ENCODE data around the gene CATSPER3. TPM values are rescaled to one million over a fixed set of nuclear protein-coding genes. Genes with fewer than 3 reads are reported as not detected.

CATSPER3 gene
- total RNA-seq, 6 experiments from 2014 or later: 0.14 to 0.25 (median 0.19) TPM; not detected in 3

DNA sequence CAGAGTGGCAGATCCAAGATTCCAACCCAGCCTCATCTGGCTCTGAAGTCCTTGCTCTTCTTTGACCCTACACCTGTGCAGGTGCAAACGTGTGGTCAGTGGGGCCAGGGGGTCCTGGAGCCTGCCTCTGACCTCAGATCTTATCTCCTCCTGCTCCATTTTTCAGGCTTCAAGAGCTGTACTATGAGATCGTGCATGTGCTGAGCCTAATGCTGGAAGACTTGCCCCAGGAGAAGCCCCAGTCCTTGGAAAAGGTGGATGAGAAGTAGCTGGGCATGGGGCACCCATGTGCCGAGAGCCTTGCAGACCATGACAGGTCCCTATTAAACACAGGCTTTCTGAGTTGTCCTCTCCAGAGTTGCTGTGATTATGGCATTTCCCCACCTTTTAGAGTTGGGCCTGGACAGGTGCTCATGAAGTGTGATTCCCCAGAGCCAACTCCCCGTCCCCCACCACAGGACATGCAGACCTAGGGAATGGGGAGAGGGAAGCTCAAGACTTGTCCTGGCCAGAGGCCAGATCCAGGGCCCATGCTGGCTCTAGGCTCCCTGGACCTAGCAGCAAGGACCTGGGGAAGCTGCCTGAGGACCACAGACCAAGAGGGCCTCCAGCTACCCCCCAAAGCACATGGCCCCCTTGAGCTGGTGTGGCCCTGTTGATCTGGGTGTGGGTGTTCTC lies 43.8 kb downstream of the CATSPER3 start:
- Mint-ChIP-seq H3K9me3 (no peaks in the 10 kb centered on the region), H3K4me1 (ENCODE audit: low read depth) (no peaks in the 10 kb centered on the region), H3K36me3 (ENCODE audit: low read depth) (no peaks in the 10 kb centered on the region), H3K4me3 (no peak overlapping the region), H3K27me3 (ENCODE audit: insufficient read depth) (peaks cover 2% of the 10 kb centered on the region), H3K27ac (no peak overlapping the region)
- DNase-seq: no peak
- peak; percentile 14; the same call in 1 of the 2 replicates for TF ChIP-seq CTCF (IDR thresholded peaks at IDR 0.05)

DNA sequence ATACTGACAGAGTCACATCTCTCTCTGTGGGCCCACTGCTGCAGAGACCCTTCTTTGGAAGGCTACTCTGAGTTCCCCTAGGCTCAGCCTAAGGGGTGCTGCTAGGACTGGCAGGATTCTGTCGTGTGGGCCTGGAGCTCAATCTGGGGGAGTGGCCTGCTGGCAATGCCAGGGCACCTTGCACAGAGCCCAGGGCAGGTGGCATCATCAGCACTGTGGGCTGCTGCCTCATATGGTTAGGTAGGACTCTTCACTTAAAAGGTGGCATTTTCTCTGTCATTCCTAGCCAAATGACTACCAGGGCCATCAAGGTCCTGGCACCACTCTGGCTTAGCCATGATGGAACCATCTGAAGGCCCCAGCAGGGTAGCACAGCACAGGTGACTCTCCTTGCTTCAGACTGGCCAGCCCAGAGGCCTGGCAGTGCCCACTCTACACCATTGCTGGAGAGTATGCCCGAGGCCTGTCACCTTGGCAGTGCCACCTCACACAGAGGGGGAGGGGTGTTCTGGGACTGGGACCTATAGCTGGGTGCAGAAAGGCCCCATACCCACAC lies 44.4 kb downstream of the CATSPER3 start:
- no peaks in the 10 kb centered on the region for H3K36me3 Mint-ChIP-seq (ENCODE audit: low read depth)
- H3K27ac Mint-ChIP-seq: no peak overlapping the region
- H3K4me1 Mint-ChIP-seq (ENCODE audit: low read depth): no peaks in the 10 kb centered on the region
- H3K4me3 Mint-ChIP-seq: no peak overlapping the region
- no peak for TF ChIP-seq CTCF (IDR thresholded peaks at IDR 0.05)
- no peak for DNase-seq
- peaks cover 2% of the 10 kb centered on the region for H3K27me3 Mint-ChIP-seq (ENCODE audit: insufficient read depth)
- H3K9me3 Mint-ChIP-seq: no peaks in the 10 kb centered on the region

- Mint-ChIP-seq H3K9me3 (no peaks in the 10 kb centered on the region), H3K27ac (no peak overlapping the region), H3K4me3 (no peak overlapping the region), H3K4me1 (ENCODE audit: low read depth) (no peaks in the 10 kb centered on the region), H3K36me3 (ENCODE audit: low read depth) (no peaks in the 10 kb centered on the region), H3K27me3 (ENCODE audit: insufficient read depth) (peaks cover 2% of the 10 kb centered on the region)
- no peak for TF ChIP-seq CTCF (IDR thresholded peaks at IDR 0.05)
- no peak for DNase-seq
Measured at GRCh38 chr5:135012951-135013391, 45.3 kb downstream of the CATSPER3 start.

DNA sequence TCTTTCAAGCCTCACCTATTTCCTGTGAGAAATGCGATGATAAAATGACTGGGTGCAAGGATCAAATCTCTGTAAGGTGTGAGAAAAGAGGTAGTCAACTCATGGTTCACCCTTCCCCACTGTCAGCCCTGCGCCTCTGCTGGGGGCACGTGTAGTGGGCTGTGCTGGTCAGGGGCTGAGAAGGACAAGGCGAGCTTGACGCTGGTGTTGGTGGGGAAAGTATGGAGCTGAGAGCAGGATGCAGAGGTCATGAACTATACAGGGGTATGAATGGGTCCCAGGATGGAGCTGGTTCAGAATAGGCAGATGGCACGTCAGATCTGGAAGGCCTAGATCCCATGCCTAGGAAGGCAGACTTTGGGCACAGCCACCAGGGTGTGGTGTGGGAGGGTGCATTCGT lies 45.7 kb downstream of the CATSPER3 start:
- DNase-seq: no peak
- Mint-ChIP-seq H3K36me3 (ENCODE audit: low read depth) (no peaks in the 10 kb centered on the region), H3K4me3 (no peak overlapping the region), H3K4me1 (ENCODE audit: low read depth) (no peaks in the 10 kb centered on the region), H3K27me3 (ENCODE audit: insufficient read depth) (peaks cover 2% of the 10 kb centered on the region), H3K27ac (no peak overlapping the region), H3K9me3 (no peaks in the 10 kb centered on the region)
- no peak for TF ChIP-seq CTCF (IDR thresholded peaks at IDR 0.05)

DNA sequence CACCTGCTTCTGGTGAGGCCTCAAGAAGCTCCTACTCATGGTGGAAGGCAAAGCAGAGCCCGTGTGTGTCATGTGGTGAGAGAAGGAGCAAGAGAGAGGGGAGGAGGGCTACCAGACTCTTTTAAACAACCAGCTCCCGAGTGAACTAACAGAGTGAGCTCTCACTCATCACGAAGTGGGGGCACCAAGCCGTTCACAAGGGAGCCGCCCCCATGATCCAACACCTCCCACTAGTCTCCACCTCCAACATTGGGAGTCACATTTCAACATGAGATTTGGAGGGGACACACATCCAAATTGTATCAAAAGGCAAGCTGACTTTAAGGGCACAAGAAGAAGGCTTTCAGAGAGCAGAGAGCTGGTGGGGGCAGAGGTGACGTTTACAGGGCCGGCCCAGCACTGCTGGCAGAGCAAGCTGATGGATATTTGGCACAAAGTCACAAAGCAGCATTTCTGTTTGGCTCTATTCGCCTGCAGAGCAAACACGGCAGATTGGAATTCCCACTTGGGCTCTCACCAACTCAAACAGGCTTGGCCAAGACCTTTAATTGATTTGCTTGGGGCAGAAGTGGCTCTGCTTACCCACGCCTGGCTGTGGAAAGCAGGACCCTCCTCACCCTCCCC lies 46.4 kb downstream of the CATSPER3 start:
- no peak overlapping the region for H3K4me3 Mint-ChIP-seq
- no peaks in the 10 kb centered on the region for H3K36me3 Mint-ChIP-seq (ENCODE audit: low read depth)
- no peak for TF ChIP-seq CTCF (IDR thresholded peaks at IDR 0.05)
- H3K27me3 Mint-ChIP-seq (ENCODE audit: insufficient read depth): peaks cover 2% of the 10 kb centered on the region
- no peak overlapping the region for H3K27ac Mint-ChIP-seq
- H3K9me3 Mint-ChIP-seq: no peaks in the 10 kb centered on the region
- no peak for DNase-seq
- no peaks in the 10 kb centered on the region for H3K4me1 Mint-ChIP-seq (ENCODE audit: low read depth)
